ENCODE measurements around the gene BIVM. TPM values are rescaled to one million over a fixed set of nuclear protein-coding genes. Genes with fewer than 3 reads are reported as not detected.

BIVM gene
- total RNA-seq, 1 experiment from 2014 or later: 12.5 TPM

DNA sequence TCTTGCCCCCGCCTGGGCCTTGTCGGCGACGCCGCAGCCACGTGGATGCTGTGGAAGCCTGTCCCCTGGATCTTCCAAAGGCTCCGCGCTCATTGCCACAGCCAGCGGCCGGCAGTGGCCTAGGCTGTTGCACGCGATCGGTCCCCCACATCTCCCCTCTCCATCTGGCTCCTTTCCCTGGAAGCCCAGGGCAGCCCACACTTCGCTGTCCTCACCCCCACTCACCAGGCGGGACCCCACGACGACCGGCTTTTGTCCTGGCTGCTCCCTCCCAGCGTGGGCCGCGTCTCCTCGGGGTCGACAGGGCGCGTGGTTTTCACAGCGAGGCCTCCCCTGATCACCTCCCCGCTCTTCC lies 24.7 kb upstream of the BIVM start:
- ChIA-PET POLR2A (ENCODE audit: unreplicated experiment) (interaction anchor here (0.7 to 1.1 kb wide), 2 partner anchors 178 to 834 kb away, joined by 3 to 5 read pairs; no protein-coding TSS in a partner anchor), CTCF (interaction anchor here (0.6 kb wide), 1 partner anchor 682 kb away, joined by 3 read pairs; no protein-coding TSS in a partner anchor)
- no peak for TF ChIP-seq EZH2 (IDR thresholded peaks at IDR 0.05; ENCODE audit: low read depth)
- TF ChIP-seq, protein P1, sequence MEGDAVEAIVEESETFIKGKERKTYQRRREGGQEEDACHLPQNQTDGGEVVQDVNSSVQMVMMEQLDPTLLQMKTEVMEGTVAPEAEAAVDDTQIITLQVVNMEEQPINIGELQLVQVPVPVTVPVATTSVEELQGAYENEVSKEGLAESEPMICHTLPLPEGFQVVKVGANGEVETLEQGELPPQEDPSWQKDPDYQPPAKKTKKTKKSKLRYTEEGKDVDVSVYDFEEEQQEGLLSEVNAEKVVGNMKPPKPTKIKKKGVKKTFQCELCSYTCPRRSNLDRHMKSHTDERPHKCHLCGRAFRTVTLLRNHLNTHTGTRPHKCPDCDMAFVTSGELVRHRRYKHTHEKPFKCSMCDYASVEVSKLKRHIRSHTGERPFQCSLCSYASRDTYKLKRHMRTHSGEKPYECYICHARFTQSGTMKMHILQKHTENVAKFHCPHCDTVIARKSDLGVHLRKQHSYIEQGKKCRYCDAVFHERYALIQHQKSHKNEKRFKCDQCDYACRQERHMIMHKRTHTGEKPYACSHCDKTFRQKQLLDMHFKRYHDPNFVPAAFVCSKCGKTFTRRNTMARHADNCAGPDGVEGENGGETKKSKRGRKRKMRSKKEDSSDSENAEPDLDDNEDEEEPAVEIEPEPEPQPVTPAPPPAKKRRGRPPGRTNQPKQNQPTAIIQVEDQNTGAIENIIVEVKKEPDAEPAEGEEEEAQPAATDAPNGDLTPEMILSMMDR (conservative IDR thresholded peaks at IDR 0.05): no peak
- peaks cover 11% of the 10 kb centered on the region for H3K4me1 ChIP-seq (replicated peaks; ENCODE audit: insufficient read depth)
- peak overlapping the region; percentile 73 for H3K4me2 ChIP-seq
- no peak overlapping the region for H3K27ac ChIP-seq
- H3K9me3 ChIP-seq (ENCODE audit: insufficient read depth, low read depth): no peaks in the 10 kb centered on the region
- H3K79me2 ChIP-seq (ENCODE audit: low read depth): peaks cover 15% of the 10 kb centered on the region
- peak overlapping the region; percentile 84; the same call in 1 of the 2 replicates for H3K4me3 ChIP-seq
- H3F3A ChIP-seq (ENCODE audit: insufficient read depth, low read depth): no peaks in the 10 kb centered on the region; the same call in 1 of the 2 replicates
- intact Hi-C loops (cut with micrococcal nuclease; ENCODE audit: unreplicated experiment): loop anchor here (5.0 kb wide), 1 partner anchor 177 kb away; the partner anchor contains the start of gene TPP2
- H3K36me3 ChIP-seq (ENCODE audit: low read depth): no peaks in the 10 kb centered on the region
- H4K20me1 ChIP-seq (ENCODE audit: insufficient read depth): no peaks in the 10 kb centered on the region
- H2AFZ ChIP-seq: peak overlapping the region; percentile 96
- TSS peak; percentile 97 for BruUV-seq (replicated peaks)
- H3K9me2 ChIP-seq (ENCODE audit: insufficient read depth): no peaks in the 10 kb centered on the region
- H3K27me3 ChIP-seq (ENCODE audit: insufficient read depth, low read depth): no peaks in the 10 kb centered on the region
- DNase-seq: no peak

DNA sequence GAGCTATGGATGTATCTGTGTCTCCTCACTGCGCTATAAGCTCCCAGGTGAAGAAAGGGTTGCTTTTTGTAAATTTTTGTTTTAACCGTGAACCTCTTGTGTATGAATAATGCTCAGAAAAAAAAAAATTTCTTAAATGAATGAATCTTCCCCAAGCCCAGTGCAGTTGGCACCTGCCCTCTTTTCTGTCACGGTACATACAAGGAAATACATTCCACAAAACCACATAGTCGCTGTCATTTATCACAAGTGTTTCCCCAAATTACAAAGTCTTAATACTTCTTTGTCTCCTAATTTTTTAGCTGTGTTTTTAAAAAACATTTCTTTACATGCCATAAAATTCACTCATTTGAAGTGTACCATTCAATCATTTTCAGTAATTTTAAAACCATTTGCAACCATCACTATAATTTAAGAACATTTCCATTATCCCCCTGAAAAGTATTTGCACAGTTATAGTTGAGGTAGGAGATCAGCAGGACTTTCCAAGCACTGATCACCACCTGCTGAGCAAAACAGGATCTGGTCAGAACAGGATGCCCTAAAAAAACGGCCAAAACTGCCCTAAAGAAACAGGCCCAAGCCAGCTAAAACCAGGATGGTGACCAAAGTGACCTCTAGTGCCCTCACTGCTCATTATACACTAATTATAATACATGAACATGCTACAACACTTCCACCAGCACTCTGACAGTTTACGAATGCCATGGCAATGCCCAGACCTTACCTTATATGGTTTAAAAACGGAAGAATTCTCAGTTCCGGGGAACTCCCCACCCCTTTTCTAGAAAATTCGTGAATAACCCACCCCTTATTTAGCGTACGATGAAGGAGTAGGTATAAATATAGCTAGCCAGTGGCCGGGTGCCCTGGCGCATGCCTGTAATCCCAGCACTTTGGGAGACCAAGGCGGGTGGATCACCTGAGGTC lies 24.1 kb upstream of the BIVM start:
- no peaks in the 10 kb centered on the region for H3K9me2 ChIP-seq (ENCODE audit: insufficient read depth)
- peak overlapping the region; percentile 42; the same call in 1 of the 2 replicates for H2AFZ ChIP-seq
- H3K9me3 ChIP-seq (ENCODE audit: insufficient read depth, low read depth): no peaks in the 10 kb centered on the region
- TF ChIP-seq EZH2 (IDR thresholded peaks at IDR 0.05; ENCODE audit: low read depth): no peak
- TF ChIP-seq, protein P1 (conservative IDR thresholded peaks at IDR 0.05): no peak
- intact Hi-C loops (cut with micrococcal nuclease; ENCODE audit: unreplicated experiment): loop anchor here (5.0 kb wide), 1 partner anchor 178 kb away; the partner anchor contains the start of gene TPP2
- no peaks in the 10 kb centered on the region for H4K20me1 ChIP-seq (ENCODE audit: insufficient read depth)
- no peak overlapping the region for H3K4me2 ChIP-seq
- H3K36me3 ChIP-seq (ENCODE audit: low read depth): no peaks in the 10 kb centered on the region
- CTCF ChIA-PET: no interaction called here
- H3K27ac ChIP-seq: no peak overlapping the region
- H3F3A ChIP-seq (ENCODE audit: insufficient read depth, low read depth): no peaks in the 10 kb centered on the region; the same call in 1 of the 2 replicates
- H3K27me3 ChIP-seq (ENCODE audit: insufficient read depth, low read depth): no peaks in the 10 kb centered on the region
- peaks cover 11% of the 10 kb centered on the region for H3K4me1 ChIP-seq (replicated peaks; ENCODE audit: insufficient read depth)
- H3K4me3 ChIP-seq: no peak overlapping the region
- no TSS peak for BruUV-seq (replicated peaks)
- DNase-seq: no peak
- POLR2A ChIA-PET (ENCODE audit: unreplicated experiment): interaction anchor here (0.6 kb wide), 1 partner anchor 69 kb away, joined by 3 read pairs; no protein-coding TSS in a partner anchor
- H3K79me2 ChIP-seq (ENCODE audit: low read depth): peaks cover 15% of the 10 kb centered on the region

- ChIA-PET CTCF (no interaction called here), POLR2A (ENCODE audit: unreplicated experiment) (no interaction called here)
- no peak overlapping the region for H3K4me3 ChIP-seq
- H3F3A ChIP-seq (ENCODE audit: insufficient read depth, low read depth): no peaks in the 10 kb centered on the region; the same call in 1 of the 2 replicates
- H3K36me3 ChIP-seq (ENCODE audit: low read depth): no peaks in the 10 kb centered on the region
- no peak for TF ChIP-seq EZH2 (IDR thresholded peaks at IDR 0.05; ENCODE audit: low read depth)
- TF ChIP-seq, protein P1 (conservative IDR thresholded peaks at IDR 0.05): no peak
- H3K4me2 ChIP-seq: no peak overlapping the region
- no peaks in the 10 kb centered on the region for H4K20me1 ChIP-seq (ENCODE audit: insufficient read depth)
- intact Hi-C loops (cut with micrococcal nuclease; ENCODE audit: unreplicated experiment): no loop called here
- H3K9me2 ChIP-seq (ENCODE audit: insufficient read depth): no peaks in the 10 kb centered on the region
- peaks cover 15% of the 10 kb centered on the region for H3K79me2 ChIP-seq (ENCODE audit: low read depth)
- H3K27ac ChIP-seq: no peak overlapping the region
- peaks cover 11% of the 10 kb centered on the region for H3K4me1 ChIP-seq (replicated peaks; ENCODE audit: insufficient read depth)
- no peaks in the 10 kb centered on the region for H3K27me3 ChIP-seq (ENCODE audit: insufficient read depth, low read depth)
- BruUV-seq (replicated peaks): no TSS peak
- H3K9me3 ChIP-seq (ENCODE audit: insufficient read depth, low read depth): no peaks in the 10 kb centered on the region
- no peak overlapping the region for H2AFZ ChIP-seq
- no peak for DNase-seq
Observed at GRCh38 chr13:102776271-102776670, 22.6 kb upstream of the BIVM start.
